ENCODE results near the gene ZNF594. TPM values are rescaled to one million over a fixed set of nuclear protein-coding genes. Genes with fewer than 3 reads are reported as not detected.
"Not testable (repeated sequence)": the region's sequence is repeated elsewhere in the genome, so short reads cannot be mapped to it uniquely, and the experiment has no call there.

The ZNF594 gene
- total and polyA plus RNA-seq, 4 donors: 1.6 to 14.4 (median 5.0) TPM

GRCh38 chr17:5182597-5183409 lies 8.9 kb downstream of the ZNF594 start:
- no peak for TF ChIP-seq CTCF (IDR thresholded peaks at IDR 0.05; ENCODE audit: control extremely low read depth, extremely low read depth)
- Histone ChIP-seq H3K9me3 (ENCODE audit: control insufficient read depth in 4 of 4, insufficient read depth in 3 of 4, low read length in 3 of 4) (peaks cover 28 to 57% (median 39%) of the 10 kb centered on the region in 4 donors), H3K4me1 (ENCODE audit: control insufficient read depth in 5 of 5, insufficient read depth in 5 of 5, low read length in 5 of 5) (no peaks in the 10 kb centered on the region), H3K27ac (ENCODE audit: low read depth in 1 of 2, low read length in 1 of 2) (no peak overlapping the region), H3K4me3 (no peak overlapping the region), H3K9ac (ENCODE audit: insufficient read depth in 1 of 2, low read length in 2 of 2) (no peak overlapping the region), H3K36me3 (ENCODE audit: control insufficient read depth in 4 of 4, insufficient read depth in 4 of 4, low read length in 4 of 4) (peaks cover 0 to 36% (median 15%) of the 10 kb centered on the region in 4 donors), H3K27me3 (ENCODE audit: control insufficient read depth in 3 of 3, insufficient read depth in 3 of 3, low read length in 2 of 3) (no peaks in the 10 kb centered on the region)
- no peak for DNase-seq
- WGBS, 2 donors: 99% methylated on average over 6 of the region's 6 CpGs
- ATAC-seq (ENCODE audit: insufficient read depth, low FRiP score): no peak

GRCh38 chr17:5181509-5182305 lies 10.0 kb downstream of the ZNF594 start:
- Histone ChIP-seq H3K4me3 (no peak overlapping the region), H3K27me3 (ENCODE audit: control insufficient read depth in 3 of 3, insufficient read depth in 3 of 3, low read length in 2 of 3) (no peaks in the 10 kb centered on the region), H3K9me3 (ENCODE audit: control insufficient read depth in 4 of 4, insufficient read depth in 3 of 4, low read length in 3 of 4) (peaks cover 24 to 54% (median 39%) of the 10 kb centered on the region in 4 donors), H3K4me1 (ENCODE audit: control insufficient read depth in 5 of 5, insufficient read depth in 5 of 5, low read length in 5 of 5) (no peaks in the 10 kb centered on the region), H3K9ac (ENCODE audit: insufficient read depth in 1 of 2, low read length in 2 of 2) (no peak overlapping the region), H3K36me3 (ENCODE audit: control insufficient read depth in 4 of 4, insufficient read depth in 4 of 4, low read length in 4 of 4) (peaks cover 0 to 36% (median 10%) of the 10 kb centered on the region in 4 donors), H3K27ac (ENCODE audit: low read depth in 1 of 2, low read length in 1 of 2) (no peak overlapping the region)
- ATAC-seq (ENCODE audit: insufficient read depth, low FRiP score) (no peak), DNase-seq (no peak)
- WGBS, 2 donors: 96 to 97% methylated on average over 10 of the region's 10 CpGs
- no peak for TF ChIP-seq CTCF (IDR thresholded peaks at IDR 0.05; ENCODE audit: control extremely low read depth, extremely low read depth)

GRCh38 chr17:5179003-5179402 lies 12.7 kb downstream of the ZNF594 start:
- Histone ChIP-seq H3K9me3 (ENCODE audit: control insufficient read depth in 4 of 4, insufficient read depth in 3 of 4, low read length in 3 of 4) (peaks cover 27 to 49% (median 32%) of the 10 kb centered on the region in 4 donors), H3K4me1 (ENCODE audit: control insufficient read depth in 5 of 5, insufficient read depth in 5 of 5, low read length in 5 of 5) (no peaks in the 10 kb centered on the region), H3K9ac (ENCODE audit: insufficient read depth in 1 of 2, low read length in 2 of 2) (no peak overlapping the region), H3K27ac (ENCODE audit: low read depth in 1 of 2, low read length in 1 of 2) (no peak overlapping the region), H3K4me3 (no peak overlapping the region), H3K36me3 (ENCODE audit: control insufficient read depth in 4 of 4, insufficient read depth in 4 of 4, low read length in 4 of 4) (peaks cover 3 to 37% (median 12%) of the 10 kb centered on the region in 4 donors), H3K27me3 (ENCODE audit: control insufficient read depth in 3 of 3, insufficient read depth in 3 of 3, low read length in 2 of 3) (no peaks in the 10 kb centered on the region)
- no peak for TF ChIP-seq CTCF (IDR thresholded peaks at IDR 0.05; ENCODE audit: control extremely low read depth, extremely low read depth)
- ATAC-seq (ENCODE audit: insufficient read depth, low FRiP score) (no peak), DNase-seq (no peak)
- WGBS, 2 donors: 94 to 99% methylated on average over 12 of the region's 12 CpGs

- H3K9ac ChIP-seq (ENCODE audit: insufficient read depth in 1 of 2, low read length in 2 of 2); H3K4me3 ChIP-seq; H3K27me3 ChIP-seq (ENCODE audit: control insufficient read depth in 3 of 3, insufficient read depth in 3 of 3, low read length in 2 of 3); ATAC-seq (ENCODE audit: insufficient read depth, low FRiP score); H3K27ac ChIP-seq (ENCODE audit: low read depth in 1 of 2, low read length in 1 of 2); DNase-seq; H3K4me1 ChIP-seq (ENCODE audit: control insufficient read depth in 5 of 5, insufficient read depth in 5 of 5, low read length in 5 of 5): not testable (repeated sequence)
- Histone ChIP-seq H3K9me3 (ENCODE audit: control insufficient read depth in 4 of 4, insufficient read depth in 3 of 4, low read length in 3 of 4) (peaks cover 0 to 19% (median 9%) of the 10 kb centered on the region in 4 donors), H3K36me3 (ENCODE audit: control insufficient read depth in 4 of 4, insufficient read depth in 4 of 4, low read length in 4 of 4) (peaks cover 0 to 13% (median 6%) of the 10 kb centered on the region in 4 donors)
- 91 to 93% methylated on average over 7 of the region's 7 CpGs for WGBS, 2 donors
Measured at GRCh38 chr17:5175027-5175426, 16.6 kb downstream of the ZNF594 start.

- not testable (repeated sequence) for H3K4me1 ChIP-seq (ENCODE audit: control insufficient read depth in 5 of 5, insufficient read depth in 5 of 5, low read length in 5 of 5); H3K4me3 ChIP-seq; DNase-seq; H3K9ac ChIP-seq (ENCODE audit: insufficient read depth in 1 of 2, low read length in 2 of 2); H3K27me3 ChIP-seq (ENCODE audit: control insufficient read depth in 3 of 3, insufficient read depth in 3 of 3, low read length in 2 of 3); H3K9me3 ChIP-seq (ENCODE audit: control insufficient read depth in 4 of 4, insufficient read depth in 3 of 4, low read length in 3 of 4); H3K36me3 ChIP-seq (ENCODE audit: control insufficient read depth in 4 of 4, insufficient read depth in 4 of 4, low read length in 4 of 4); H3K27ac ChIP-seq (ENCODE audit: low read depth in 1 of 2, low read length in 1 of 2); ATAC-seq (ENCODE audit: insufficient read depth, low FRiP score)
- WGBS, 2 donors: 27 to 50% methylated on average over 6 of the region's 7 CpGs
Measured at GRCh38 chr17:5165791-5166564, 25.7 kb downstream of the ZNF594 start.

All from lung (tissue), 12 donors.